Muscle of leg (tissue), 11 donors: ENCODE data around the gene DSCAM. TPM values are rescaled to one million over a fixed set of nuclear protein-coding genes. Genes with fewer than 3 reads are reported as not detected.
A peak's percentile ranks its signal among the peaks of the same experiment; 100 is the strongest.

ENCODE experiments used
- DNase-seq: peaks from one replicate; pipeline ENCODE4 v3.0.0; 2013
- H3K27ac ChIP-seq: one replicate; pipeline ENCODE4 v1.5.1; 2013; ENCODE audit warnings: mild to moderate bottlenecking, low read length, control low read depth
- H3K27me3 ChIP-seq: one replicate; pipeline ENCODE4 v1.6.1; 2013; ENCODE audit warnings: low read length; ENCODE audit not compliant: control insufficient read depth, insufficient read depth
- H3K36me3 ChIP-seq: one replicate; pipeline ENCODE4 v1.6.1; 2013; ENCODE audit warnings: low read length; ENCODE audit not compliant: control insufficient read depth, insufficient read depth
- H3K4me1 ChIP-seq: one replicate; pipeline ENCODE4 v1.6.1; 2013; ENCODE audit warnings: low read length; ENCODE audit not compliant: control insufficient read depth, insufficient read depth
- H3K4me3 ChIP-seq: one replicate; pipeline ENCODE4 v1.5.1; 2013; ENCODE audit warnings: low read length, control low read depth
- H3K9me3 ChIP-seq: replicated peaks from 2 replicates; pipeline ENCODE4 v1.6.1; 2013; ENCODE audit warnings: low read depth, low read length; ENCODE audit not compliant: control insufficient read depth
- WGBS: methylation state at CpG from one replicate; pipeline ENCODE4 v1.1.5; 2013; ENCODE audit warnings: missing lambda C conversion rate; ENCODE audit not compliant: insufficient coverage; 5-methylcytosine and 5-hydroxymethylcytosine counted together
- polyA plus RNA-seq, 8 donors: library from polyadenylated mRNA; unstranded; fragments of 120-200 nt; gene quantifications; one replicate each; pipeline versions ENCODE4 v1.2.1 to v1.2.3, GENCODE V29; 2013; ENCODE audit warnings: inconsistent platforms in 1 of 8, low replicate concordance in 1 of 8; ENCODE audit not compliant: insufficient read length in 8 of 8, insufficient read depth in 1 of 8
- total RNA-seq: library from RNA; stranded (reverse); fragments of 120-200 nt; gene quantifications from one replicate; pipeline ENCODE4 v1.2.4, GENCODE V29; 2013

Gene DSCAM
- total and polyA plus RNA-seq, 9 donors: 0.89 to 2.0 (median 1.3) TPM

DNA sequence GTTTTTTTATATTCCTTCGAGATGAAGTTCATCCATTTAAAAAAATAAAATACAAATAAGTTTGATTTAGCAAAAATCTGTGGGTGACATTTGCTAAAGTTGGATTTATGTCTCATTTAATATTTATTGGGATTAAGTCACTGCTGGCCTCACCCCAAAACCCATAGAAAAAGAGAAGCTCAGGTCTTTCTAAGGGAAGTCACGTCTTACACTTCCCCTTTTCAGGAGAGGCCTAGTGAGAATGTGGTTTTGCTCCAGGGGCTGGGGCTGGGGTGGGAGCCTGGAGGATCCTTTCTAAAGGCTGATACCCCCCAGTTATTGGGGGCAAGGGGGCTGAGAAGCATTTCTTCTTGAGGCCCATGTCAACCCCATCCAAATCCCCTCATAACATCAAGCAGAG is 300.3 kb downstream of the DSCAM start:
- H3K27ac ChIP-seq: no peak overlapping the region
- no peak overlapping the region for H3K4me3 ChIP-seq
- no peaks in the 10 kb centered on the region for H3K27me3 ChIP-seq
- H3K36me3 ChIP-seq: no peaks in the 10 kb centered on the region
- peaks cover 6% of the 10 kb centered on the region for H3K9me3 ChIP-seq
- DNase-seq: peak; percentile 57
- WGBS: no CpG with 5 or more reads among the region's 2 CpGs
- H3K4me1 ChIP-seq: no peaks in the 10 kb centered on the region

DNA sequence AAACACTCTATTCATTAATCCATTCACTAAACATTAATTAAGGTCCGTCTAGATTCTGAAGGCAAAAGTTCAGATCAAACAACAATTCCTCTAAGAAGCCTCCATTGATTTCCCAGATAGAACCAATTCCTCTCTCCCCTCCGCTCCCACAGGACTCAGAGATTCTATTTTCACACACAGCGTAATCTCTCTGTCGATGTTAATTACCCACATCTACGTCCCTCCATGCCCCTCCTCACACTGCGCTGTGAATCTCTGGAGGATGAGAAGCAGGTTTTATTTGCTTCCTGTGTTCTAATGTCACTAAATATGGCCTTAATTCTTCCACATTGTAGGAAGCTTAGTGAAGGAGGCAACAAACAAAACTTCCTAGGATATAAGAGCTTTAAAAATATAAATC is 306.7 kb downstream of the DSCAM start:
- no peak overlapping the region for H3K27ac ChIP-seq
- no peaks in the 10 kb centered on the region for H3K36me3 ChIP-seq
- no peak overlapping the region for H3K4me3 ChIP-seq
- H3K9me3 ChIP-seq: peaks cover 5% of the 10 kb centered on the region
- H3K27me3 ChIP-seq: no peaks in the 10 kb centered on the region
- 81% methylated on average over 2 of the region's 6 CpGs for WGBS
- H3K4me1 ChIP-seq: no peaks in the 10 kb centered on the region
- DNase-seq: no peak

- no peak for DNase-seq
- Histone ChIP-seq H3K36me3 (no peaks in the 10 kb centered on the region), H3K27me3 (no peaks in the 10 kb centered on the region), H3K9me3 (no peaks in the 10 kb centered on the region), H3K4me1 (no peaks in the 10 kb centered on the region), H3K27ac (no peak overlapping the region), H3K4me3 (no peak overlapping the region)
- no CpG with 5 or more reads among the region's 1 CpG for WGBS
These were observed 312.1 kb downstream of the DSCAM start for GRCh38 chr21:40534886-40535285.

DNA sequence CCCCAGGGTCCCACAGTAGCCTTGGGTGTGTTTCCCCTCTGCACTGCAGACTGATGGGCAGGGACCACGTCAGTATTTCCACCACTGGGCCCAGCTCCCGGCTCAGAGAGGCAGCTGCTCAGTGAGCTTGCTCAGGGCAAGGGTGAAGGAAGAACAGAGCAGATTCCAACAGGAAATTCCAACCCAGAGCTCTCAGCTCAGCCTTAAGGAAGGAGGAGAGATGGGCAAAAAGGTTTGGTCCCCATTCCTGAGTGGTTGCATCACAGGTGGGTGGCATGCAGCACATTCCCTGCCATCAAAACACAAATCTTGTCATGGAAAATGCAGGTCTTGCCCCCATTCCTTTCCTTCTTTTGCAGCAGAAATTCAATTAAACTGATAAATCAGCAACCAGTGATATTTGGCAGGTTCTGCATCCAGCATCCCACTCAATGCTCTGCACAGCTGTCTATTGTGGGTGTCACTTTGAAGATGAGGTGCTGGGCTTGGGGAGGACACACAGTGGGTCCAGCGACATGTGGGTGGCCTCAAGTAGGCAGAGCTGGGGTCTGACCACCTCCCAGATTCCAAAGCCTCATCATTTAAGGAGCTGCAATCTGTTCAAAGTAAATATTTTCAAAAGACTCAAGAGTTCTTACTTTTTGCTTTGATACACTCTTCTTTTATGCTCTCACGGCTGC is 315.4 kb downstream of the DSCAM start:
- Histone ChIP-seq H3K27me3 (no peaks in the 10 kb centered on the region), H3K4me3 (no peak overlapping the region), H3K36me3 (no peaks in the 10 kb centered on the region), H3K4me1 (no peaks in the 10 kb centered on the region), H3K9me3 (peaks cover 6% of the 10 kb centered on the region), H3K27ac (no peak overlapping the region)
- no peak for DNase-seq
- 0% methylated on average over 1 of the region's 4 CpGs for WGBS

- 86% methylated on average over 10 of the region's 10 CpGs for WGBS
- DNase-seq: no peak
- Histone ChIP-seq H3K36me3 (no peaks in the 10 kb centered on the region), H3K9me3 (peaks cover 6% of the 10 kb centered on the region), H3K27ac (no peak overlapping the region), H3K4me3 (no peak overlapping the region), H3K4me1 (no peaks in the 10 kb centered on the region), H3K27me3 (no peaks in the 10 kb centered on the region)
These were observed 315.9 kb downstream of the DSCAM start for GRCh38 chr21:40531016-40531415.

GRCh38 chr21:40517646-40518045 is 329.3 kb downstream of the DSCAM start:
- DNase-seq: peak; percentile 55
- Histone ChIP-seq H3K9me3 (no peaks in the 10 kb centered on the region), H3K27me3 (no peaks in the 10 kb centered on the region), H3K4me1 (peaks cover 10% of the 10 kb centered on the region), H3K36me3 (no peaks in the 10 kb centered on the region), H3K4me3 (no peak overlapping the region), H3K27ac (peak overlapping the region; percentile 54)

GRCh38 chr21:40516335-40516734 is 330.6 kb downstream of the DSCAM start:
- H3K36me3 ChIP-seq: no peaks in the 10 kb centered on the region
- no peaks in the 10 kb centered on the region for H3K9me3 ChIP-seq
- H3K4me1 ChIP-seq: peaks cover 10% of the 10 kb centered on the region
- no peaks in the 10 kb centered on the region for H3K27me3 ChIP-seq
- no peak overlapping the region for H3K4me3 ChIP-seq
- H3K27ac ChIP-seq: no peak overlapping the region
- peak; percentile 82 for DNase-seq
- WGBS: 48% methylated on average over 3 of the region's 8 CpGs

- 85% methylated on average over 4 of the region's 11 CpGs for WGBS
- H3K4me1 ChIP-seq: peaks cover 6% of the 10 kb centered on the region
- no peaks in the 10 kb centered on the region for H3K36me3 ChIP-seq
These were observed 334.4 kb downstream of the DSCAM start for GRCh38 chr21:40512590-40512989.

DNA sequence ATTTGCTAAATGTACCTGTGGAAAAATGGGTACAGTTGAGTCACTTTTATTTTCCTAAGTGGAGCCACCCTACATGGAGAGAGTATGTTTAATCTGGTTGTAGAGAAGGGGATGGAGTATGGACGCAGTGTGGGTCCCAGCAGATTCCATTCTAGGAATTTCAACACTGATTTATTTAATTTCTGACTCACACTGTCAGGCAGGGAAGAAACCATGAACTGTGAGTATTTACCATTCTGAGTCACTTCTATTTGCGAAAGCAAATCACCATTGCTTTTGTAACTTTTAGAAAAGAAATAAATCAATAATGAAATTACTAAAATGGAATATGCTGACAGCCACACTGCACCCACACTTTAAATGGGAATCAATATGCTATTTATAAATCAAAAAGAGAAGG is 339.0 kb downstream of the DSCAM start:
- no CpG with 5 or more reads among the region's 2 CpGs for WGBS
- Histone ChIP-seq H3K36me3 (no peaks in the 10 kb centered on the region), H3K9me3 (no peaks in the 10 kb centered on the region), H3K4me1 (no peaks in the 10 kb centered on the region), H3K27me3 (no peaks in the 10 kb centered on the region), H3K4me3 (no peak overlapping the region), H3K27ac (no peak overlapping the region)
- no peak for DNase-seq

More at GRCh38 chr21:40512590-40512989, 334.4 kb downstream of the DSCAM start:
- DNase-seq: no peak
- no peak overlapping the region for H3K27ac ChIP-seq
- H3K4me3 ChIP-seq: no peak overlapping the region
- no peaks in the 10 kb centered on the region for H3K27me3 ChIP-seq
- no peaks in the 10 kb centered on the region for H3K9me3 ChIP-seq

DNA sequence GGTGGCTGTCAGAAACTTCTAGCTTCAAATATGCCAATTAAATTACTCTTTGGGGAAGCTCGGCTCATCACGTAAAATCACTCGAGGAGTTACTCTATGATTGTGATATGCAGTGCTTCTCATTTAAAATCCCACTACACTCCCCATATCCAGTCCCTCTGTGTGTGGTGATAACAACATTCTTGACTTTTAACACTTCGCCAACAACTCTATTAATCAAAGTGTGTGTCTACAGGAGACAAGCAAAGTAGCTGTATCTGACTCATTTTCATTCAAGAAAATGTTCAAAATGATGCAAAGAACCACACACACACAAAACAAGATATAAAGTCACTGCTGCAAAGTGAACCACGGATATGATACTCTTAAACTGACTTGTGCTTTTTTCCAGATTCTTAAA is 341.3 kb downstream of the DSCAM start:
- H3K27me3 ChIP-seq: no peaks in the 10 kb centered on the region
- H3K36me3 ChIP-seq: no peaks in the 10 kb centered on the region
- no peak overlapping the region for H3K4me3 ChIP-seq
- H3K9me3 ChIP-seq: no peaks in the 10 kb centered on the region
- no peak for DNase-seq
- no peaks in the 10 kb centered on the region for H3K4me1 ChIP-seq
- no peak overlapping the region for H3K27ac ChIP-seq
- 70% methylated on average over 1 of the region's 5 CpGs for WGBS

DNA sequence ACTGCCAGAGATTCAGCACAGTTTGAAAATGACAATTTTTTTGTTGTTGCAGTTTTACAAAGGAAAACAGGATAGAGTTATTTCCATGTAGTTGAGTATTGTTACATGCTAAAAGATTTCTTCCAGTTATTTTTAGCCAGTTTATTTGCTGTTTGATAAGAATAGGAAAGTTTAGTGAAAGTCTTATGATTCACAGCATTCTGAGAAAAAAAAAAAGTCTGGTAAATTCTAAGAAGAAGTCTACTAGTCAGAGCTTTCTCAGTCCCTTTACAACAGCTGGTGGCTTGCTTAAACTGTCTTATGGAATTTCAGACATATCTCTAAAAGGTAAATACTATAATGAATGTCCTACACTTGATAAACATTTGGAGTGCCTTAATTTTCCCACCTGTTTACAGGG is 341.7 kb downstream of the DSCAM start:
- no peaks in the 10 kb centered on the region for H3K36me3 ChIP-seq
- no peaks in the 10 kb centered on the region for H3K4me1 ChIP-seq
- no peaks in the 10 kb centered on the region for H3K9me3 ChIP-seq
- no peaks in the 10 kb centered on the region for H3K27me3 ChIP-seq
- no peak for DNase-seq
- H3K27ac ChIP-seq: no peak overlapping the region
- H3K4me3 ChIP-seq: no peak overlapping the region
